ENCODE results near the gene MMP20.

GRCh38 chr11:102552020-102552419 is 73.1 kb downstream of the MMP20 start:
- TF ChIP-seq TCF7L2 (IDR thresholded peaks at IDR 0.05; ENCODE audit: borderline replicate concordance, extremely low read depth, insufficient read depth, insufficient read length): no peak
- TF ChIP-seq, protein P1, sequence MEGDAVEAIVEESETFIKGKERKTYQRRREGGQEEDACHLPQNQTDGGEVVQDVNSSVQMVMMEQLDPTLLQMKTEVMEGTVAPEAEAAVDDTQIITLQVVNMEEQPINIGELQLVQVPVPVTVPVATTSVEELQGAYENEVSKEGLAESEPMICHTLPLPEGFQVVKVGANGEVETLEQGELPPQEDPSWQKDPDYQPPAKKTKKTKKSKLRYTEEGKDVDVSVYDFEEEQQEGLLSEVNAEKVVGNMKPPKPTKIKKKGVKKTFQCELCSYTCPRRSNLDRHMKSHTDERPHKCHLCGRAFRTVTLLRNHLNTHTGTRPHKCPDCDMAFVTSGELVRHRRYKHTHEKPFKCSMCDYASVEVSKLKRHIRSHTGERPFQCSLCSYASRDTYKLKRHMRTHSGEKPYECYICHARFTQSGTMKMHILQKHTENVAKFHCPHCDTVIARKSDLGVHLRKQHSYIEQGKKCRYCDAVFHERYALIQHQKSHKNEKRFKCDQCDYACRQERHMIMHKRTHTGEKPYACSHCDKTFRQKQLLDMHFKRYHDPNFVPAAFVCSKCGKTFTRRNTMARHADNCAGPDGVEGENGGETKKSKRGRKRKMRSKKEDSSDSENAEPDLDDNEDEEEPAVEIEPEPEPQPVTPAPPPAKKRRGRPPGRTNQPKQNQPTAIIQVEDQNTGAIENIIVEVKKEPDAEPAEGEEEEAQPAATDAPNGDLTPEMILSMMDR (IDR thresholded peaks at IDR 0.05 in 2 of 3, conservative IDR thresholded peaks at IDR 0.05 in 1 of 3; ENCODE audit: borderline replicate concordance in 1 of 3, insufficient read depth in 1 of 3, low read depth in 2 of 3, low read length in 2 of 3): no peak
- no peak for TF ChIP-seq MAX (IDR thresholded peaks at IDR 0.05)
- TF ChIP-seq, protein P2, sequence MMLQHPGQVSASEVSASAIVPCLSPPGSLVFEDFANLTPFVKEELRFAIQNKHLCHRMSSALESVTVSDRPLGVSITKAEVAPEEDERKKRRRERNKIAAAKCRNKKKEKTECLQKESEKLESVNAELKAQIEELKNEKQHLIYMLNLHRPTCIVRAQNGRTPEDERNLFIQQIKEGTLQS (IDR thresholded peaks at IDR 0.05): no peak
- no peak for TF ChIP-seq ZFX (IDR thresholded peaks at IDR 0.05)
